A673 (cell line): ENCODE results near the gene RCC2. TPM values are rescaled to one million over a fixed set of nuclear protein-coding genes. Genes with fewer than 3 reads are reported as not detected.

Source experiments
- BruUV-seq: library from RNA; stranded (reverse); fragments of 400-500 nt; replicated peaks from 2 replicates; lab custom pipeline; 2021; lab: Mats Ljungman, UMichigan
- CTCF ChIA-PET: fragments of 300-600 bp; sonication (Branson Sonifier 250); formaldehyde crosslinking; loops from one replicate; lab custom pipeline; 2022; ENCODE audit warnings: antibody characterized with exemption; lab: Charles Lee
- POLR2A ChIA-PET: fragments of 300-600 bp; sonication (Branson Sonifier 250); formaldehyde crosslinking; loops from one replicate; lab custom pipeline; 2022; ENCODE audit warnings: antibody characterized with exemption; ENCODE audit not compliant: low non-redundant PET; lab: Charles Lee
- DNase-seq: peaks from one replicate; pipeline ENCODE4 v3.0.0-alpha.2; 2015; ENCODE audit warnings: low spot score
- H3K27ac ChIP-seq: fragments of 200-600 bp; sonication (generic); 2 replicates; pipeline ENCODE4 v1.5.1; 2016; ENCODE audit warnings: mixed run types, low read depth, mild to moderate bottlenecking, mixed read lengths, antibody characterized with exemption, low read length; ENCODE audit not compliant: poor library complexity, severe bottlenecking
- H3K27me3 ChIP-seq: fragments of 200-600 bp; sonication (generic); replicated peaks from 2 replicates; pipeline ENCODE4 v1.6.1; 2017; ENCODE audit warnings: mixed run types, low read depth, mild to moderate bottlenecking, mixed read lengths, antibody characterized with exemption, low read length; ENCODE audit not compliant: insufficient read depth, poor library complexity
- H3K36me3 ChIP-seq: fragments of 200-600 bp; sonication (generic); 2 replicates; pipeline ENCODE4 v1.6.1; 2016; ENCODE audit warnings: mixed run types, mild to moderate bottlenecking, mixed read lengths, antibody characterized with exemption, low read length; ENCODE audit not compliant: insufficient read depth, poor library complexity, severe bottlenecking
- H3K4me1 ChIP-seq: fragments of 200-600 bp; sonication (generic); 2 replicates; pipeline ENCODE4 v1.6.1; 2017; ENCODE audit warnings: mixed run types, mild to moderate bottlenecking, mixed read lengths, antibody characterized with exemption, low read length; ENCODE audit not compliant: insufficient read depth, poor library complexity, severe bottlenecking
- H3K4me3 ChIP-seq: fragments of 200-600 bp; sonication (generic); 2 replicates; pipeline ENCODE4 v1.5.1; 2016; ENCODE audit warnings: low read depth, mixed run types, mild to moderate bottlenecking, mixed read lengths, low read length; ENCODE audit not compliant: poor library complexity, severe bottlenecking
- H3K9me3 ChIP-seq: fragments of 200-600 bp; sonication (generic); 2 replicates; pipeline ENCODE4 v1.6.1; 2016; ENCODE audit warnings: mixed run types, low read depth, mild to moderate bottlenecking, mixed read lengths, antibody characterized with exemption, low read length; ENCODE audit not compliant: poor library complexity, severe bottlenecking
- CTCF ChIP-seq: fragments of 300-800, 200-600 bp; sonication (generic); conservative IDR thresholded peaks from 2 replicates; pipeline ENCODE4 v1.5.1; 2017; ENCODE audit warnings: low read depth, mild to moderate bottlenecking, antibody characterized with exemption, low read length, moderate library complexity, mixed read lengths
- EZH2 ChIP-seq: fragments of 200-600 bp; sonication (generic); IDR thresholded peaks from 2 replicates; pipeline ENCODE4 v1.6.1; 2017; ENCODE audit warnings: borderline replicate concordance, low read depth, mild to moderate bottlenecking, mixed read lengths, antibody characterized with exemption, low read length; ENCODE audit not compliant: poor library complexity, severe bottlenecking
- intact Hi-C: fragments of 100-400 bp; cut with micrococcal nuclease; formaldehyde crosslinking; loops from one replicate; pipeline ENCODE4 v1.10.0; 2022; ENCODE audit not compliant: unreplicated experiment
- total RNA-seq: library from RNA; stranded (reverse); gene quantifications from 2 replicates; pipeline ENCODE4 v1.2.3, GENCODE V29; 2021

The RCC2 gene
- total RNA-seq, 1 experiment from 2014 or later, result 182 TPM

- no peaks in the 10 kb centered on the region for H3K4me1 ChIP-seq
- no peak overlapping the region for H3K27ac ChIP-seq
- no peak overlapping the region for H3K4me3 ChIP-seq
- no peaks in the 10 kb centered on the region for H3K36me3 ChIP-seq
- ChIA-PET POLR2A (no interaction called here), CTCF (no interaction called here)
- intact Hi-C loops, result no loop called here
- BruUV-seq, result no TSS peak
- TF ChIP-seq EZH2 (no peak), CTCF (no peak)
- no peaks in the 10 kb centered on the region for H3K27me3 ChIP-seq
- no peak for DNase-seq
- no peaks in the 10 kb centered on the region for H3K9me3 ChIP-seq
These were observed 8.1 kb upstream of the RCC2 start for GRCh38 chr1:17447501-17447992.

GRCh38 chr1:17442841-17443240 is 3.4 kb upstream of the RCC2 start:
- DNase-seq, result no peak
- ChIA-PET CTCF (no interaction called here), POLR2A (no interaction called here)
- Histone ChIP-seq H3K27ac (no peak overlapping the region), H3K27me3 (no peaks in the 10 kb centered on the region), H3K9me3 (no peaks in the 10 kb centered on the region), H3K36me3 (no peaks in the 10 kb centered on the region), H3K4me3 (no peak overlapping the region), H3K4me1 (peaks cover 23% of the 10 kb centered on the region)
- TF ChIP-seq EZH2 (no peak), CTCF (no peak)
- intact Hi-C loops, result no loop called here
- BruUV-seq, result no TSS peak

- POLR2A ChIA-PET, result interaction anchor here (0.6 kb wide), 1 partner anchor 1228 kb away, joined by 9 read pairs; no protein-coding TSS in a partner anchor
- DNase-seq, result no peak
- TF ChIP-seq EZH2, result no peak
- TF ChIP-seq CTCF, result no peak
- H3K27me3 ChIP-seq, result no peaks in the 10 kb centered on the region
- H3K4me1 ChIP-seq, result peaks cover 24% of the 10 kb centered on the region
- H3K9me3 ChIP-seq, result no peaks in the 10 kb centered on the region
- BruUV-seq, result no TSS peak
- no peaks in the 10 kb centered on the region for H3K36me3 ChIP-seq
- CTCF ChIA-PET, result interaction anchor here (0.6 kb wide), 1 partner anchor 312 kb away, joined by 6 read pairs; no protein-coding TSS in a partner anchor
- intact Hi-C loops, result no loop called here
- H3K27ac ChIP-seq, result peak overlapping the region; percentile 73
- no peak overlapping the region for H3K4me3 ChIP-seq
These were observed 2.5 kb upstream of the RCC2 start for GRCh38 chr1:17441993-17442357.
